ENCODE measurements around the gene OSBPL5. TPM values are rescaled to one million over a fixed set of nuclear protein-coding genes. Genes with fewer than 3 reads are reported as not detected.

Gene OSBPL5
- 37.8 and 57.9 TPM in 2 replicates for total RNA-seq

GRCh38 chr11:3165152-3165705 lies at the start of gene OSBPL5:
TSS of gene OSBPL5 (minus strand) at chr11:3165310. CDS start at chr11:3129148, 36,162 bp downstream.

GRCh38 chr11:3057069-3057963 lies 107.8 kb downstream of the OSBPL5 start, which contains the start of gene CARS1:
TSS of gene CARS1 (minus strand) at chr11:3057423. CDS start at chr11:3057367, 56 bp downstream.

Other genes with a start within 250 kb of the OSBPL5 start
- 3.7 and 97.5 TPM in 2 replicates for gene PHLDA2, start 235.9 kb downstream of the OSBPL5 start, total RNA-seq
- 63.2 and 69.2 TPM in 2 replicates for gene NAP1L4, start 173.0 kb downstream of the OSBPL5 start, total RNA-seq
- 48.4 and 75.0 TPM in 2 replicates for gene CARS1, start 107.9 kb downstream of the OSBPL5 start, total RNA-seq
- gene MRGPRG, start 53.5 kb upstream of the OSBPL5 start, total RNA-seq = not detected in 2 replicates
- gene MRGPRE, start 67.1 kb upstream of the OSBPL5 start, total RNA-seq = not detected in 2 replicates
- gene ZNF195, start 213.8 kb upstream of the OSBPL5 start, total RNA-seq = 9.2 and 14.9 TPM in 2 replicates

Measured in epithelial cell of alveolus of lung (primary cell).